Lung (tissue), 12 donors: ENCODE data around the gene CCDC57. TPM values are rescaled to one million over a fixed set of nuclear protein-coding genes. Genes with fewer than 3 reads are reported as not detected.

Source experiments
- ATAC-seq: fragments of 200-7000 bp; cut with Tn5 transposase; one replicate; pipeline ENCODE4 v1.9.1; 2020; ENCODE audit warnings: moderate number of reproducible peaks; ENCODE audit not compliant: insufficient read depth, low FRiP score
- DNase-seq, 3 donors: peaks; one replicate each; pipeline ENCODE4 v3.0.0-alpha.2; 2013 to 2017
- H3K27ac ChIP-seq, 2 donors: one replicate each; pipeline ENCODE4 v1.5.1; 2013; ENCODE audit warnings: mild to moderate bottlenecking in 2 of 2, moderate library complexity in 2 of 2, control low read depth in 1 of 2, inconsistent platforms in 1 of 2, low read depth in 1 of 2, low read length in 1 of 2
- H3K27me3 ChIP-seq, 3 donors: one replicate each; pipeline ENCODE4 v1.5.1; 2013; ENCODE audit warnings: low read length in 2 of 3; ENCODE audit not compliant: control insufficient read depth in 3 of 3, insufficient read depth in 3 of 3
- H3K36me3 ChIP-seq, 4 donors: one replicate each; pipeline ENCODE4 v1.5.1; 2013; ENCODE audit warnings: low read length in 4 of 4, mild to moderate bottlenecking in 1 of 4, moderate library complexity in 1 of 4; ENCODE audit not compliant: control insufficient read depth in 4 of 4, insufficient read depth in 4 of 4
- H3K4me1 ChIP-seq, 5 donors: one replicate each; pipeline ENCODE4 v1.5.1; 2013; ENCODE audit warnings: low read length in 5 of 5, mild to moderate bottlenecking in 2 of 5, moderate library complexity in 1 of 5; ENCODE audit not compliant: control insufficient read depth in 5 of 5, insufficient read depth in 5 of 5
- H3K4me3 ChIP-seq: one replicate; pipeline ENCODE4 v1.5.1; 2013; ENCODE audit warnings: mild to moderate bottlenecking, control low read depth, moderate library complexity
- H3K9ac ChIP-seq, 2 donors: one replicate each; pipeline ENCODE4 v1.5.1; 2013; ENCODE audit warnings: low read length in 2 of 2, control low read depth in 1 of 2; ENCODE audit not compliant: insufficient read depth in 1 of 2
- H3K9me3 ChIP-seq, 4 donors: one replicate each; pipeline ENCODE4 v1.5.1; 2013; ENCODE audit warnings: low read length in 3 of 4, mild to moderate bottlenecking in 1 of 4, moderate library complexity in 1 of 4; ENCODE audit not compliant: control insufficient read depth in 4 of 4, insufficient read depth in 3 of 4
- CTCF ChIP-seq: IDR thresholded peaks from 2 replicates; pipeline ENCODE4 v1.5.1; 2012; ENCODE audit warnings: mild to moderate bottlenecking; ENCODE audit errors: control extremely low read depth, extremely low read depth
- WGBS, 2 donors: extraction: QIAGEN DNeasy Blood & Tissue Kit; methylation state at CpG; one replicate each; pipeline ENCODE4 v1.1.7; 2013; 5-methylcytosine and 5-hydroxymethylcytosine counted together
- polyA plus RNA-seq, 2 donors: library from polyadenylated mRNA; stranded (reverse); fragments of 200-250 nt; gene quantifications; one replicate each; pipeline ENCODE4 v1.2.1, GENCODE V29; 2013
- total RNA-seq, 2 donors: library from RNA; depleted of rRNA in 1 of 2; stranded (reverse); fragments of >200 nt in 1 of 2; gene quantifications; one replicate each; pipeline ENCODE4 v1.2.1, GENCODE V29; 2014 to 2021
- donor health status: control.
- donor health status: control.
- donor health status: Bipolar disorder and iron deficiency.
- donor health status: healthy.
- donor health status: DM: yes; HTN: yes; CAD: no.

Gene CCDC57
- total and polyA plus RNA-seq, 4 donors, result 33.2 to 128 (median 74.9) TPM

- Histone ChIP-seq H3K4me1 (peaks cover 4 to 14% (median 10%) of the 10 kb centered on the region in 5 donors), H3K27ac (peak overlapping the region; percentile 47 to 59), H3K36me3 (peaks cover 29 to 93% (median 62%) of the 10 kb centered on the region in 4 donors), H3K27me3 (no peaks in the 10 kb centered on the region), H3K4me3 (no peak overlapping the region), H3K9me3 (no peaks in the 10 kb centered on the region), H3K9ac (no peak overlapping the region)
- DNase-seq, result no peak
- WGBS, 2 donors, result 60 to 64% methylated on average over 22 of the region's 22 CpGs
- TF ChIP-seq CTCF, result no peak
- peak; percentile 6 for ATAC-seq
These were observed 34.7 kb upstream of the CCDC57 start for GRCh38 chr17:82247182-82247823.

GRCh38 chr17:82246365-82247181, 33.9 kb upstream of the CCDC57 start:
- Histone ChIP-seq H3K27ac (peak overlapping the region; percentile 47 to 59), H3K4me1 (peaks cover 8 to 20% (median 17%) of the 10 kb centered on the region in 5 donors), H3K9me3 (no peaks in the 10 kb centered on the region), H3K36me3 (peaks cover 26 to 88% (median 56%) of the 10 kb centered on the region in 4 donors), H3K4me3 (no peak overlapping the region), H3K27me3 (no peaks in the 10 kb centered on the region), H3K9ac (no peak overlapping the region)
- DNase-seq, result no peak
- no peak for TF ChIP-seq CTCF
- WGBS, 2 donors, result 62 to 67% methylated on average over 27 of the region's 27 CpGs
- peak; percentile 39 for ATAC-seq

GRCh38 chr17:82246040-82246364, 33.4 kb upstream of the CCDC57 start:
- WGBS, 2 donors, result 94 to 98% methylated on average over 5 of the region's 5 CpGs
- H3K27ac ChIP-seq, result peak overlapping the region in 1 of 2 donors; percentile 7
- ATAC-seq (no peak), DNase-seq (no peak)
- no peak for TF ChIP-seq CTCF
- H3K9me3 ChIP-seq, result no peaks in the 10 kb centered on the region
- no peak overlapping the region for H3K9ac ChIP-seq
- peaks cover 8 to 26% (median 23%) of the 10 kb centered on the region in 5 donors for H3K4me1 ChIP-seq
- H3K27me3 ChIP-seq, result no peaks in the 10 kb centered on the region
- no peak overlapping the region for H3K4me3 ChIP-seq
- peaks cover 21 to 82% (median 51%) of the 10 kb centered on the region in 4 donors for H3K36me3 ChIP-seq
